Measurements from ENCODE around the gene RALGAPA2. TPM values are rescaled to one million over a fixed set of nuclear protein-coding genes. Genes with fewer than 3 reads are reported as not detected.

RALGAPA2 gene
- polyA plus RNA-seq, 1 donor from 2014 or later, result 21.8 TPM

GRCh38 chr20:20692587-20692986 lies 19.9 kb downstream of the RALGAPA2 start:
- no peaks in the 10 kb centered on the region for H3K36me3 ChIP-seq (ENCODE audit: insufficient read depth, low read length)
- H4K20me1 ChIP-seq (ENCODE audit: insufficient read depth), result no peaks in the 10 kb centered on the region
- H3K9me3 ChIP-seq (ENCODE audit: low read length), result no peaks in the 10 kb centered on the region

GRCh38 chr20:20691477-20692235 lies 20.8 kb downstream of the RALGAPA2 start:
- no peak overlapping the region for H3K9ac ChIP-seq (ENCODE audit: low read length)
- H3K9me3 ChIP-seq (ENCODE audit: low read length), result no peaks in the 10 kb centered on the region
- H3K27me3 ChIP-seq (ENCODE audit: insufficient read depth, low read depth, low read length), result no peaks in the 10 kb centered on the region
- no peaks in the 10 kb centered on the region for H4K20me1 ChIP-seq (ENCODE audit: insufficient read depth)
- no peaks in the 10 kb centered on the region for H3F3A ChIP-seq (ENCODE audit: insufficient read depth, low read length, poor library complexity, severe bottlenecking)
- no peak overlapping the region for H2AFZ ChIP-seq (ENCODE audit: low read depth, low read length)
- no peak overlapping the region for H3K4me2 ChIP-seq (ENCODE audit: low read length)
- no peaks in the 10 kb centered on the region for H3K9me2 ChIP-seq (ENCODE audit: insufficient read depth, low read length)
- no peaks in the 10 kb centered on the region for H3K36me3 ChIP-seq (ENCODE audit: insufficient read depth, low read length)
- peaks cover 17% of the 10 kb centered on the region for H3K79me2 ChIP-seq (replicated peaks; ENCODE audit: insufficient read depth, low read length)
- no peak for TF ChIP-seq EP300 (conservative IDR thresholded peaks at IDR 0.05; ENCODE audit: poor library complexity, severe bottlenecking)
- H3K27ac ChIP-seq (ENCODE audit: low read length), result no peak overlapping the region
- no peak overlapping the region for H3K4me3 ChIP-seq (ENCODE audit: low read length)

More at GRCh38 chr20:20692587-20692986, 19.9 kb downstream of the RALGAPA2 start:
- Histone ChIP-seq H3K9ac (ENCODE audit: low read length) (no peak overlapping the region), H3K27ac (ENCODE audit: low read length) (no peak overlapping the region), H3K9me2 (ENCODE audit: insufficient read depth, low read length) (no peaks in the 10 kb centered on the region), H3F3A (ENCODE audit: insufficient read depth, low read length, poor library complexity, severe bottlenecking) (no peaks in the 10 kb centered on the region), H3K4me3 (ENCODE audit: low read length) (no peak overlapping the region), H3K4me2 (ENCODE audit: low read length) (no peak overlapping the region), H3K79me2 (replicated peaks; ENCODE audit: insufficient read depth, low read length) (peaks cover 21% of the 10 kb centered on the region), H2AFZ (ENCODE audit: low read depth, low read length) (no peak overlapping the region), H3K27me3 (ENCODE audit: insufficient read depth, low read depth, low read length) (no peaks in the 10 kb centered on the region)
- no peak for TF ChIP-seq EP300 (conservative IDR thresholded peaks at IDR 0.05; ENCODE audit: poor library complexity, severe bottlenecking)
- TF ChIP-seq SMC3 (conservative IDR thresholded peaks at IDR 0.05; ENCODE audit: poor library complexity), result no peak
- no peak for TF ChIP-seq RAD21 (conservative IDR thresholded peaks at IDR 0.05)
- no peak for TF ChIP-seq TAF1 (IDR thresholded peaks at IDR 0.05; ENCODE audit: low read depth)
- no peak for TF ChIP-seq EZH2 (IDR thresholded peaks at IDR 0.05; ENCODE audit: borderline replicate concordance, insufficient read depth, low read length, poor library complexity, severe bottlenecking)
- no peak for TF ChIP-seq POLR2AphosphoS5 (IDR thresholded peaks at IDR 0.05)
- no peak for TF ChIP-seq MXI1 (conservative IDR thresholded peaks at IDR 0.05; ENCODE audit: poor library complexity, severe bottlenecking)
- no peak for TF ChIP-seq REST (IDR thresholded peaks at IDR 0.05; ENCODE audit: borderline replicate concordance)
- no peak for TF ChIP-seq CTCF (IDR thresholded peaks at IDR 0.05; ENCODE audit: poor library complexity, severe bottlenecking)

Data from neural cell (in vitro differentiated cells).